Endothelial cell of umbilical vein (primary cell): Measurements from ENCODE around the gene ZNF317. TPM values are rescaled to one million over a fixed set of nuclear protein-coding genes. Genes with fewer than 3 reads are reported as not detected.
"Not testable (repeated sequence)": the region's sequence is repeated elsewhere in the genome, so short reads cannot be mapped to it uniquely, and the experiment has no call there.

Experiments used
- BruUV-seq: library from RNA; stranded (reverse); fragments of 400-500 nt; replicated peaks from 2 replicates; lab custom pipeline; 2021; lab: Mats Ljungman, UMichigan
- CTCF ChIA-PET: fragments of 300-600, 350-600 bp; sonication (Branson Sonifier 250); formaldehyde crosslinking; loops from one replicate; lab custom pipeline; 2021; ENCODE audit warnings: antibody characterized with exemption, inconsistent platforms; lab: Charles Lee
- POLR2A ChIA-PET: fragments of 300-600, 350-600 bp; sonication (Branson Sonifier 250); formaldehyde crosslinking; loops from one replicate; lab custom pipeline; 2021; ENCODE audit warnings: antibody characterized with exemption, inconsistent platforms; lab: Charles Lee
- DNase-seq: peaks from one replicate; pipeline ENCODE4 v3.0.0-alpha.2; 2011; ENCODE audit warnings: low read depth, low spot score
- FAIRE-seq: peaks from 2 replicates; lab custom pipeline; 2011; peaks lifted over from hg19 to GRCh38; lab: Jason Lieb, UNC
- H2AFZ ChIP-seq: 2 replicates; pipeline ENCODE4 v1.6.0; 2012; ENCODE audit warnings: low read depth, low read length, control low read depth, inconsistent platforms
- H3K27ac ChIP-seq: 2 replicates; pipeline ENCODE4 v1.5.1; 2011; ENCODE audit warnings: low read depth, mild to moderate bottlenecking, control low read depth, low read length, moderate library complexity; ENCODE audit not compliant: insufficient read depth
- H3K27me3 ChIP-seq, 2 experiments: 2 replicates each; pipeline versions ENCODE4 v1.6.0 to v1.6.1; 2011; ENCODE audit warnings: low read length in 2 of 2, mixed read lengths in 1 of 2; ENCODE audit not compliant: control insufficient read depth in 2 of 2, insufficient read depth in 2 of 2
- H3K36me3 ChIP-seq, 2 experiments: 2 replicates in 1 of 2; 3 replicates in 1 of 2; pipeline ENCODE4 v1.5.1; 2011; ENCODE audit warnings: low read length in 2 of 2, mild to moderate bottlenecking in 1 of 2, moderate library complexity in 1 of 2; ENCODE audit not compliant: control insufficient read depth in 2 of 2, insufficient read depth in 2 of 2; ENCODE audit errors: extremely low read depth in 1 of 2
- H3K4me1 ChIP-seq: 3 replicates; pipeline ENCODE4 v1.5.1; 2011; ENCODE audit warnings: mild to moderate bottlenecking, low read length; ENCODE audit not compliant: control insufficient read depth, insufficient read depth; ENCODE audit errors: extremely low read depth
- H3K4me2 ChIP-seq: 2 replicates; pipeline ENCODE4 v1.6.1; 2011; ENCODE audit warnings: low read length, control low read depth, mixed read lengths; ENCODE audit not compliant: insufficient read depth
- H3K4me3 ChIP-seq, 3 experiments: fragments of 200-600 bp in 1 of 3; sonication (generic), shearing (Covaris generic) in 1 of 3; replicated peaks in 1 of 3; 2 replicates each; pipeline ENCODE4 v1.5.1; 2011 to 2016; ENCODE audit warnings: control low read depth in 3 of 3, low read length in 3 of 3, mild to moderate bottlenecking in 2 of 3, inconsistent platforms in 1 of 3, low read depth in 1 of 3, moderate library complexity in 1 of 3; ENCODE audit not compliant: insufficient read depth in 1 of 3
- H3K79me2 ChIP-seq: 2 replicates; pipeline ENCODE4 v1.6.0; 2012; ENCODE audit warnings: low read length, inconsistent platforms; ENCODE audit not compliant: control insufficient read depth, insufficient read depth
- H3K9ac ChIP-seq: replicated peaks from 2 replicates; pipeline ENCODE3; 2011; ENCODE audit warnings: low read length, control low read depth; ENCODE audit not compliant: insufficient read depth; ENCODE audit errors: extremely low read depth
- H3K9me1 ChIP-seq: replicated peaks from 3 replicates; pipeline ENCODE4 v1.6.0; 2011; ENCODE audit warnings: mild to moderate bottlenecking, low read length; ENCODE audit not compliant: control insufficient read depth, insufficient read depth; ENCODE audit errors: extremely low read depth
- H3K9me3 ChIP-seq: replicated peaks from 2 replicates; pipeline ENCODE4 v1.5.1; 2012; ENCODE audit warnings: low read length, inconsistent platforms; ENCODE audit not compliant: control insufficient read depth, insufficient read depth
- H4K20me1 ChIP-seq: replicated peaks from 2 replicates; pipeline ENCODE3; 2011; ENCODE audit warnings: mild to moderate bottlenecking, low read length; ENCODE audit not compliant: control insufficient read depth, insufficient read depth; ENCODE audit errors: extremely low read depth
- FOS ChIP-seq: IDR thresholded peaks from 2 replicates; pipeline ENCODE4 v1.6.1; 2011; ENCODE audit warnings: mild to moderate bottlenecking, low read length, moderate library complexity, borderline replicate concordance; ENCODE audit not compliant: insufficient read depth
- GATA2 ChIP-seq: IDR thresholded peaks from 2 replicates; pipeline ENCODE4 v1.7.0; 2011; ENCODE audit warnings: low read depth, mild to moderate bottlenecking, moderate library complexity, mixed read lengths, low read length; ENCODE audit not compliant: insufficient read length, insufficient read depth
- MAX ChIP-seq: IDR thresholded peaks from 2 replicates; pipeline ENCODE4 v1.6.1; 2011; ENCODE audit not compliant: insufficient read depth, insufficient read length
- MYC ChIP-seq: IDR thresholded peaks from one replicate; pipeline ENCODE4 v1.6.1; 2011; ENCODE audit warnings: mild to moderate bottlenecking, low read depth, low read length
- POLR2A ChIP-seq: IDR thresholded peaks from 2 replicates; pipeline ENCODE4 v1.6.1; 2012; ENCODE audit warnings: low read depth, mild to moderate bottlenecking, control low read depth, low read length
- POLR2AphosphoS5 ChIP-seq: IDR thresholded peaks from 2 replicates; pipeline ENCODE4 v1.6.1; 2012; ENCODE audit warnings: low read depth, mild to moderate bottlenecking, control low read depth, low read length, moderate library complexity; ENCODE audit not compliant: insufficient read depth
- dilution Hi-C: fragments of 300-500 bp; cut with MboI; formaldehyde crosslinking; loops from one replicate; pipeline ENCODE4 v1.15.0; 2019; ENCODE audit warnings: low sequenced_read_pairs; ENCODE audit not compliant: extremely low pct_ligation_motif_present
- intact Hi-C: fragments of 100-400 bp; cut with micrococcal nuclease; formaldehyde crosslinking; loops from one replicate; pipeline ENCODE4 v1.10.0; 2022
- polyA plus RNA-seq, 4 experiments: library from polyadenylated mRNA; depleted of rRNA in 3 of 4; stranded (reverse) in 3 of 4; unstranded in 1 of 4; fragments of >200 nt; gene quantifications; 2 replicates each; pipeline versions ENCODE4 v1.2.1 to v1.2.3, GENCODE V29; 2011 to 2012; ENCODE audit warnings: missing spikeins in 1 of 4
- total RNA-seq: library from RNA; stranded (reverse); gene quantifications from 2 replicates; pipeline ENCODE4 v1.2.3, GENCODE V29; 2021
- TF ChIP-seq, protein P1 (sequence below), 2 donors: IDR thresholded peaks; 1 replicate in 1 of 2; 2 replicates in 1 of 2; pipeline ENCODE4 v1.5.1; 2011; ENCODE audit warnings: low read length in 2 of 2, mild to moderate bottlenecking in 2 of 2, moderate library complexity in 2 of 2, control low read depth in 1 of 2, inconsistent platforms in 1 of 2, low read depth in 1 of 2; ENCODE audit not compliant: insufficient read depth in 1 of 2; ENCODE audit errors: extremely low read depth in 1 of 2

The ZNF317 gene
- total and polyA plus RNA-seq, 2 donors (not counting 3 experiments of a cell fraction or from before 2014, with no cell fraction given): 14.2 to 29.5 TPM

- H3K27me3 ChIP-seq: no peaks in the 10 kb centered on the region
- dilution Hi-C loops: no loop called here
- no peak overlapping the region for H3K27ac ChIP-seq
- H3K36me3 ChIP-seq: no peaks in the 10 kb centered on the region
- POLR2A ChIA-PET: no interaction called here
- no peaks in the 10 kb centered on the region for H4K20me1 ChIP-seq
- H3K79me2 ChIP-seq: no peaks in the 10 kb centered on the region
- H3K9me1 ChIP-seq: no peaks in the 10 kb centered on the region
- CTCF ChIA-PET: interaction anchor here (1.4 to 2.4 kb wide), 2 partner anchors 8 to 16 kb away, joined by 3 to 12 read pairs; no protein-coding TSS in a partner anchor
- H3K4me3 ChIP-seq: no peak overlapping the region
- TF ChIP-seq POLR2A (no peak), FOS (no peak), MAX (no peak), MYC (no peak), GATA2 (no peak), POLR2AphosphoS5 (no peak)
- TF ChIP-seq, protein P1, sequence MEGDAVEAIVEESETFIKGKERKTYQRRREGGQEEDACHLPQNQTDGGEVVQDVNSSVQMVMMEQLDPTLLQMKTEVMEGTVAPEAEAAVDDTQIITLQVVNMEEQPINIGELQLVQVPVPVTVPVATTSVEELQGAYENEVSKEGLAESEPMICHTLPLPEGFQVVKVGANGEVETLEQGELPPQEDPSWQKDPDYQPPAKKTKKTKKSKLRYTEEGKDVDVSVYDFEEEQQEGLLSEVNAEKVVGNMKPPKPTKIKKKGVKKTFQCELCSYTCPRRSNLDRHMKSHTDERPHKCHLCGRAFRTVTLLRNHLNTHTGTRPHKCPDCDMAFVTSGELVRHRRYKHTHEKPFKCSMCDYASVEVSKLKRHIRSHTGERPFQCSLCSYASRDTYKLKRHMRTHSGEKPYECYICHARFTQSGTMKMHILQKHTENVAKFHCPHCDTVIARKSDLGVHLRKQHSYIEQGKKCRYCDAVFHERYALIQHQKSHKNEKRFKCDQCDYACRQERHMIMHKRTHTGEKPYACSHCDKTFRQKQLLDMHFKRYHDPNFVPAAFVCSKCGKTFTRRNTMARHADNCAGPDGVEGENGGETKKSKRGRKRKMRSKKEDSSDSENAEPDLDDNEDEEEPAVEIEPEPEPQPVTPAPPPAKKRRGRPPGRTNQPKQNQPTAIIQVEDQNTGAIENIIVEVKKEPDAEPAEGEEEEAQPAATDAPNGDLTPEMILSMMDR (IDR thresholded peaks at IDR 0.05; ENCODE audit: extremely low read depth in 1 of 2, insufficient read depth in 1 of 2, low read depth in 1 of 2, low read length in 2 of 2): no peak
- no peak overlapping the region for H2AFZ ChIP-seq
- no peaks in the 10 kb centered on the region for H3K9me3 ChIP-seq
- intact Hi-C loops: no loop called here
- no peak overlapping the region for H3K4me2 ChIP-seq
- no peak for FAIRE-seq
- BruUV-seq: no TSS peak
- no peak overlapping the region for H3K9ac ChIP-seq
- H3K4me1 ChIP-seq: no peaks in the 10 kb centered on the region
- no peak for DNase-seq
Observed at GRCh38 chr19:9189535-9189934, 49.3 kb downstream of the ZNF317 start.

- H3K9me1 ChIP-seq, H4K20me1 ChIP-seq, dilution Hi-C loops, FAIRE-seq, H3K4me1 ChIP-seq, H3K36me3 ChIP-seq, BruUV-seq, H3K4me2 ChIP-seq, DNase-seq, POLR2A ChIA-PET, intact Hi-C loops, H3K27ac ChIP-seq, H3K9ac ChIP-seq, H3K27me3 ChIP-seq, H3K4me3 ChIP-seq, H2AFZ ChIP-seq, H3K9me3 ChIP-seq, H3K79me2 ChIP-seq: not testable (repeated sequence)
- CTCF ChIA-PET: interaction anchor here (1.3 kb wide), 2 partner anchors 9 to 10 kb away, joined by 3 read pairs; no protein-coding TSS in a partner anchor
Observed at GRCh38 chr19:9198044-9198443, 57.8 kb downstream of the ZNF317 start.
